K562 (cell line): ENCODE data around the gene BIRC6. TPM values are rescaled to one million over a fixed set of nuclear protein-coding genes. Genes with fewer than 3 reads are reported as not detected.

Experiments
- ATAC-seq: fragments of 200-7000 bp; cut with Tn5 transposase; 3 replicates; pipeline ENCODE4 v1.9.1; 2020; ENCODE audit warnings: moderate library complexity
- BruUV-seq: library from RNA; stranded (reverse); fragments of 400-500 nt; replicated peaks from 2 replicates; lab custom pipeline; 2021; lab: Mats Ljungman, UMichigan
- CTCF ChIA-PET: fragments of 300-600 bp; formaldehyde crosslinking; extraction: SDS; loops from one replicate; lab custom pipeline; 2021; ENCODE audit warnings: low intra/inter-chr PET ratio; lab: Yijun Ruan, JAX
- POLR2A ChIA-PET: fragments of 300-600, 350-650 bp; sonication (Branson Sonifier 250); formaldehyde crosslinking; extraction: SDS; loops from one replicate; lab custom pipeline; 2021; ENCODE audit warnings: antibody characterized with exemption, inconsistent platforms; lab: Yijun Ruan, JAX
- DNase-seq, 4 experiments: peaks; one replicate each; pipeline versions ENCODE4 v3.0.0 to v3.0.0-alpha.2; 2011 to 2018; ENCODE audit warnings: low spot score in 3 of 4, mixed read lengths in 3 of 4; ENCODE audit errors: extremely low read depth in 1 of 4
- FAIRE-seq: peaks from 2 replicates; lab custom pipeline; 2011; peaks lifted over from hg19 to GRCh38; lab: Jason Lieb, UNC
- H2AFZ ChIP-seq: 2 replicates; pipeline ENCODE4 v1.6.0; 2011; ENCODE audit warnings: low read depth, low read length, control low read depth, inconsistent platforms
- H3K27ac ChIP-seq: fragments of 200-600 bp; 3 replicates; pipeline ENCODE4 v1.8.0; 2011; ENCODE audit warnings: low read depth, mild to moderate bottlenecking, control low read depth, inconsistent platforms, low read length, moderate library complexity, mixed read lengths; ENCODE audit errors: extremely low read depth
- H3K27me3 ChIP-seq, 2 experiments: fragments of 300-600 bp in 1 of 2; 2 replicates in 1 of 2; 3 replicates in 1 of 2; pipeline versions ENCODE4 v1.6.0 to v1.8.0; 2011; ENCODE audit warnings: inconsistent platforms in 2 of 2, low read length in 2 of 2, mild to moderate bottlenecking in 1 of 2, mixed read lengths in 1 of 2, moderate library complexity in 1 of 2; ENCODE audit not compliant: control insufficient read depth in 2 of 2, insufficient read depth in 2 of 2
- H3K36me3 ChIP-seq: fragments of 300-600 bp; 3 replicates; pipeline ENCODE4 v1.8.0; 2011; ENCODE audit warnings: mild to moderate bottlenecking, low read length, inconsistent platforms; ENCODE audit not compliant: control insufficient read depth, insufficient read depth
- H3K4me1 ChIP-seq, 2 experiments: fragments of 200-600 bp in 1 of 2; replicated peaks in 1 of 2; 2 replicates in 1 of 2; 3 replicates in 1 of 2; pipeline versions ENCODE4 v1.5.1 to v1.8.0; 2011; ENCODE audit warnings: inconsistent platforms in 2 of 2, low read length in 2 of 2, mild to moderate bottlenecking in 1 of 2, mixed read lengths in 1 of 2, moderate library complexity in 1 of 2; ENCODE audit not compliant: control insufficient read depth in 2 of 2, insufficient read depth in 2 of 2
- H3K4me2 ChIP-seq: 2 replicates; pipeline ENCODE4 v1.6.1; 2011; ENCODE audit warnings: low read length, control low read depth, inconsistent platforms, mixed read lengths; ENCODE audit not compliant: insufficient read depth
- H3K4me3 ChIP-seq: fragments of 200-600 bp; sonication (generic), shearing (Covaris generic); 2 replicates; pipeline ENCODE4 v1.5.1; 2016; ENCODE audit warnings: control low read depth, inconsistent platforms
- H3K79me2 ChIP-seq: fragments of 200-600 bp; 3 replicates; pipeline ENCODE4 v1.8.0; 2011; ENCODE audit warnings: low read length, inconsistent platforms; ENCODE audit not compliant: control insufficient read depth, insufficient read depth
- H3K9ac ChIP-seq, 2 experiments: 2 replicates each; pipeline versions ENCODE4 v1.6.0 to v1.6.1; 2011; ENCODE audit warnings: low read depth in 2 of 2, low read length in 2 of 2, control low read depth in 1 of 2, inconsistent platforms in 1 of 2, mild to moderate bottlenecking in 1 of 2, mixed read lengths in 1 of 2; ENCODE audit not compliant: insufficient read depth in 1 of 2
- H3K9me1 ChIP-seq: one replicate; pipeline ENCODE4 v1.6.0; 2011; ENCODE audit warnings: inconsistent platforms, mild to moderate bottlenecking, low read length, moderate library complexity; ENCODE audit not compliant: control insufficient read depth, insufficient read depth
- H3K9me3 ChIP-seq: replicated peaks from 2 replicates; pipeline ENCODE4 v1.5.1; 2011; ENCODE audit warnings: low read depth, low read length, inconsistent platforms; ENCODE audit not compliant: control insufficient read depth, insufficient read depth
- H4K20me1 ChIP-seq: replicated peaks from 2 replicates; pipeline ENCODE4 v1.6.1; 2011; ENCODE audit warnings: low read length, inconsistent platforms, mixed read lengths; ENCODE audit not compliant: control insufficient read depth, insufficient read depth
- CHCHD3 ChIP-seq: fragments of 250-450 bp; sonication (Bioruptor Pico); IDR thresholded peaks from 2 replicates; pipeline ENCODE4 v2.1.2; 2022; ENCODE audit warnings: mild to moderate bottlenecking
- CXXC5 ChIP-seq: fragments of 250-450 bp; sonication (Bioruptor Pico); IDR thresholded peaks from 2 replicates; pipeline ENCODE4 v1.8.0; 2022; ENCODE audit warnings: inconsistent platforms, mild to moderate bottlenecking, moderate library complexity
- FOXA3 ChIP-seq, 2 experiments: fragments of 450-650 bp in 1 of 2; sonication (generic) in 1 of 2; formaldehyde crosslinking; IDR thresholded peaks in 1 of 2; conservative IDR thresholded peaks in 1 of 2; 2 replicates each; pipeline versions ENCODE4 v1.4.0 to v1.8.0; 2020 to 2022; ENCODE audit warnings: mild to moderate bottlenecking in 2 of 2, missing genetic modification reagents in 1 of 2
- HDAC6 ChIP-seq: IDR thresholded peaks from 2 replicates; pipeline ENCODE4 v1.6.1; 2012; ENCODE audit warnings: low read depth, mild to moderate bottlenecking, control low read depth, inconsistent platforms, low read length, moderate library complexity
- MCM7 ChIP-seq, 2 experiments: fragments of 450-650 bp; IDR thresholded peaks; 2 replicates each; pipeline ENCODE4 v1.6.1; 2016 to 2018
- ZNF507 ChIP-seq: conservative IDR thresholded peaks from 2 replicates; pipeline ENCODE4 v1.6.1; 2017; ENCODE audit warnings: missing genetic modification characterization, missing compliant biosample characterization
- WGBS: fragments of 100-300 bp; shearing (Covaris generic); methylation state at CpG from one replicate; pipeline ENCODE4 v1.1.6; 2016; ENCODE audit warnings: low coverage, mixed read lengths; ENCODE audit not compliant: insufficient coverage; ENCODE audit errors: missing lambda C conversion rate; 5-methylcytosine and 5-hydroxymethylcytosine counted together
- in situ Hi-C: fragments of 300-500 bp; cut with MboI; formaldehyde crosslinking; loops from 4 replicates; pipeline ENCODE4 v1.15.0; 2018; ENCODE audit warnings: inconsistent platforms, mixed read lengths
- intact Hi-C: fragments of 100-400 bp; cut with micrococcal nuclease; formaldehyde crosslinking; loops from 2 replicates; pipeline ENCODE4 v1.14.2; 2022
- polyA plus RNA-seq, 8 experiments: library from polyadenylated mRNA; depleted of rRNA in 4 of 8; stranded (reverse) in 5 of 8; unstranded in 3 of 8; fragments of >200 nt; fragmentation: Nextera tagmentation in 2 of 8; fragmentation: Illumina TruSeq in 1 of 8; extraction: Ambion mirVana in 2 of 8; extraction: Trizol in 1 of 8; gene quantifications; 2 replicates each; pipeline versions ENCODE4 v1.2.1 to v1.2.3, GENCODE V29; 2011 to 2014; ENCODE audit warnings: inconsistent platforms in 1 of 8, missing spikeins in 1 of 8
- total RNA-seq, 7 experiments: library from RNA; depleted of rRNA in 6 of 7; stranded (reverse); fragments of >200 nt in 6 of 7; fragmentation: Illumina TruSeq in 2 of 7; extraction: Trizol in 2 of 7; gene quantifications; 2 replicates each; pipeline versions ENCODE4 v1.2.1 to v1.2.3, GENCODE V29; 2011 to 2021; ENCODE audit warnings: low replicate concordance in 1 of 7

The BIRC6 gene
- total and polyA plus RNA-seq, 9 of the 15 experiments (the other 6 are each of a cell fraction or from before 2014, with no cell fraction given): 18.8 to 110 (median 49.8) TPM

DNA sequence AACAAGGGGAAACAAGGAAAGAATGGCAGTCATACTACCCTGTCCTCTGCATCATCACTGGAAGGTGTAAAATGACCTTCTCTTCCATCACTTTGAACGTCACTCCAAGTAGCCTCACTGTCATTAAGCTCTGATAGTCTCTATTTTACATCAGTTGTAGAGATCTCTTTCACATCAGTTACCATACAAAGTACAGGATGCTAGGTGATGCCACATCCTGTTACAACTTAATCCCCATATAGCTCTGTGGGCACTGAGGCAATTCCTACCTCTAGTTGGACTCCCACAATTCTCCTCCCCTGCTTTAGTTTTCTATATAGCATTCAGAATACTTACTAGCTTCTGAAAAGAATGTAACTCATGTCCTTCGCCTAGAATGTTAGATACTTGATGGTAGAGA is 215.9 kb downstream of the BIRC6 start:
- no peak for DNase-seq
- Histone ChIP-seq H3K27me3 (no peaks in the 10 kb centered on the region), H3K27ac (no peak overlapping the region), H3K9me3 (no peaks in the 10 kb centered on the region), H3K9me1 (no peaks in the 10 kb centered on the region), H3K4me3 (no peak overlapping the region), H3K79me2 (peaks cover 4% of the 10 kb centered on the region; the same call in 2 of the 3 replicates), H3K4me1 (no peaks in the 10 kb centered on the region), H3K4me2 (no peak overlapping the region), H3K9ac (no peak overlapping the region), H4K20me1 (no peaks in the 10 kb centered on the region), H3K36me3 (peaks cover 31% of the 10 kb centered on the region; the same call in 2 of the 3 replicates), H2AFZ (no peak overlapping the region)
- ATAC-seq: no peak
- 89% methylated on average over 2 of the region's 2 CpGs for WGBS
- TF ChIP-seq CHCHD3 (no peak), MCM7 (IDR thresholded peaks at IDR 0.05) (no peak), CXXC5 (no peak), FOXA3 (CRISPR knock-in tag; conservative IDR thresholded peaks at IDR 0.05 in 1 of 2, IDR thresholded peaks at IDR 0.05 in 1 of 2) (no peak), ZNF507 (tag) (no peak), HDAC6 (no peak)
- ChIA-PET POLR2A (interaction anchor here (0.7 kb wide), 1 partner anchor 83 kb away, joined by 3 read pairs; no protein-coding TSS in a partner anchor), CTCF (no interaction called here)
- in situ Hi-C loops: no loop called here
- no peak for FAIRE-seq
- BruUV-seq: no TSS peak
- intact Hi-C loops: no loop called here
